Activated naive CD8-positive, alpha-beta T cell treated with anti-CD3 and anti-CD28 coated beads, Interleukin-2, amount 10 ng/mL, durations not matched to agents 7 days and 5 days (primary cell): Measurements from ENCODE around the gene ATF7. TPM values are rescaled to one million over a fixed set of nuclear protein-coding genes. Genes with fewer than 3 reads are reported as not detected.

Experiments used
- ATAC-seq: fragments of 150-1000 bp; cut with Tn5 transposase; one replicate; pipeline ENCODE4 v1.10.0; 2021; ENCODE audit warnings: low read depth, moderate library complexity
- POLR2A ChIA-PET: fragments of 350-600 bp; sonication (Branson Sonifier 250); formaldehyde crosslinking; loops from one replicate; lab custom pipeline; 2021; ENCODE audit warnings: antibody characterized with exemption; lab: Charles Lee
- DNase-seq: peaks from one replicate; pipeline ENCODE4 v3.0.0; 2021
- H3K27ac Mint-ChIP-seq: one replicate; pipeline ENCODE4 v1.8.0; 2022; ENCODE audit warnings: mild to moderate bottlenecking, mixed read lengths
- H3K27me3 Mint-ChIP-seq: one replicate; pipeline ENCODE4 v1.8.0; 2022; ENCODE audit warnings: mild to moderate bottlenecking, moderate library complexity, mixed read lengths
- H3K36me3 Mint-ChIP-seq: one replicate; pipeline ENCODE4 v1.8.0; 2021; ENCODE audit warnings: mild to moderate bottlenecking, mixed read lengths
- H3K4me1 Mint-ChIP-seq: one replicate; pipeline ENCODE4 v1.8.0; 2021; ENCODE audit warnings: mixed read lengths
- H3K4me3 Mint-ChIP-seq: one replicate; pipeline ENCODE4 v1.8.0; 2022; ENCODE audit warnings: mild to moderate bottlenecking, moderate library complexity, mixed read lengths
- H3K9me3 Mint-ChIP-seq: one replicate; pipeline ENCODE4 v1.8.0; 2021; ENCODE audit warnings: mixed read lengths
- total RNA-seq, 2 experiments: library from RNA; stranded (reverse); gene quantifications; one replicate each; pipeline ENCODE4 v1.2.3, GENCODE V29; 2021

Gene ATF7
- 10 to 100 TPM; 30.2 to 33.5 TPM for total RNA-seq

DNA sequence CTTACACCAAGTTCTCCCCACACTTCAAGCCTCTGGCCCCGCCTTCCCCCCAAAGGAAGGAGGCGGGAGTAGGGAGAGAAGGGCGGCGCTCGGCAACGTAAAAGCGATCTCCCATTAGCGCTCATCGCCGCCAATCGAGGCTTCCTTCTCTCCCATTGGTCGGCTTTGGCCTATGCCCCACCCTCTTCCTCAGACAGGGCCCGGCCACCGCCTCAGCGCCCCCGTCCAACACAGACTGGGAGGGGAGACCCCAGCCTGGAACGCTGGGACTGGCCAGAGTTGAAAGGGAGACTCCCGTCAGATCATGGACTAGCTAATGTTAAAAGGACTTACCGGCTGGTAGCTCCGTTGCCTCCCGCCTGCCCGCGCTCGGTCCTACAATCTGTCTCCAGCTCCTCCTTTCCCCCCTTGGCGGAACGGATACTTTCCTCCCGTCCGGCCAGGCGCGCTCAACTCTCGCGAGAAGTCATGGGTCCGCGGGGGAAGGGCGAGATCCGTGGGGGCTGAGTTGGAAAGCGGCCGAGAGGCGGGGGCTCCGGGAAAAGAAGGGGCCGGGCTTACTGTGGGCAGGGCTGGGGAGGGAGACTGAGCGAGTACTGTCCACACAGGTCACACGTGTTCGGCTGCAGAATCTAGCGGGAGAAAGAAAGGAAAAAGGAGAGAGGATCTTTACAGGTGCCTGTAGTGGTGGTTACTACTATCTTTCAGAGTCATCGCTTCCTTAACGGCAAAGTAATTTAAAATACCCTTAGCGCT, at the start of gene ATF7:
Gene ATF7 (minus strand): TSS at position 437 of the 756 bp plus-strand sequence. CDS start 25,382 bp downstream, outside the sequence.
- H3K36me3 Mint-ChIP-seq = no peaks in the 10 kb centered on the region
- no peaks in the 10 kb centered on the region for H3K27me3 Mint-ChIP-seq
- DNase-seq (peak; percentile 99), ATAC-seq (peak; percentile 97)
- H3K4me3 Mint-ChIP-seq = peak within 1 kb of the TSS; percentile 96
- POLR2A ChIA-PET = interaction anchor here (0.6 to 1.8 kb wide), 4 partner anchors 14 to 125 kb away, joined by 3 to 5 read pairs (median 4); partner anchors contain the start of genes ATP5MC2 and TARBP2
- peaks cover 20% of the 10 kb centered on the region for H3K4me1 Mint-ChIP-seq
- no peaks in the 10 kb centered on the region for H3K9me3 Mint-ChIP-seq
- H3K27ac Mint-ChIP-seq = peak within 1 kb of the TSS; percentile 88

DNA sequence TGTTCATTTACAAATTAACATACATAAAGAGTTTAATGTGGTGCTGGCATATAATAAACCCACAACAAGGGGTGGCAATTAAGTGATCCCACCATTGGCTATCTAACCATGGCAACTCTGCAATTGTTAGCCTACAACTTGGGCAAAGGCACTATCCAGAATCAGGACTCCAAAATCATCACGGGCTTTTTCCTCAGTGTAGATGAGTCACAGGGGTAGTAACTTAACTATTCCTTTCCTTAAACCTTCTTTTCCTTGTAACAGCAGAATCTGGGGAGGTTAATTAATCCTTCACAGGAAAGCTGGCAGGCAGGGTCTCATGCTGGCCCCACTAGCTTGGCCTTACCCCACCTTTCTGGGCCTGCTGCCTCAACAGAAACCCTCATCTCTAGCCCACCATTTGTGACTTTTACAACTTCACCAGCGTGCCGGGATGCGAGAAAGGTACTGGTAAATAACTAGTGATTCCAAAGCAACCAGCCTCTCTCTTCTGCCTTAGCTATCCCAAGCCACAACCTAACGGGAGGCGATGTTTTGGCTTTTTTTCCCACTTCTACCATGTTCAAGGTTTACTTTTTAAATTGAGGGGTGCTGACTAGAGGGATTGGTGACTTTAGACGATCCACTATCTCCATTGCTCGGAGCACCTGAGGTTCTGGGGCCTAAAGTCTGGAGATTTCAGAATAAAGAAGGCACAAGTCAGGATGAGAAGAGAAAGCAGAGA, 49.0 kb upstream of the ATF7 start:
- H3K4me1 Mint-ChIP-seq = peaks cover 22% of the 10 kb centered on the region
- H3K36me3 Mint-ChIP-seq = peaks cover 20% of the 10 kb centered on the region
- no peaks in the 10 kb centered on the region for H3K9me3 Mint-ChIP-seq
- peaks cover 28% of the 10 kb centered on the region for H3K27me3 Mint-ChIP-seq
- POLR2A ChIA-PET = interaction anchor here (0.6 to 1.6 kb wide), 12 partner anchors 8 to 324 kb away, joined by 3 to 12 read pairs (median 4); partner anchors contain the start of genes ATF7 and TARBP2
- DNase-seq (no peak), ATAC-seq (no peak)
- peak overlapping the region; percentile 93 for H3K27ac Mint-ChIP-seq
- peak overlapping the region; percentile 90 for H3K4me3 Mint-ChIP-seq

DNA sequence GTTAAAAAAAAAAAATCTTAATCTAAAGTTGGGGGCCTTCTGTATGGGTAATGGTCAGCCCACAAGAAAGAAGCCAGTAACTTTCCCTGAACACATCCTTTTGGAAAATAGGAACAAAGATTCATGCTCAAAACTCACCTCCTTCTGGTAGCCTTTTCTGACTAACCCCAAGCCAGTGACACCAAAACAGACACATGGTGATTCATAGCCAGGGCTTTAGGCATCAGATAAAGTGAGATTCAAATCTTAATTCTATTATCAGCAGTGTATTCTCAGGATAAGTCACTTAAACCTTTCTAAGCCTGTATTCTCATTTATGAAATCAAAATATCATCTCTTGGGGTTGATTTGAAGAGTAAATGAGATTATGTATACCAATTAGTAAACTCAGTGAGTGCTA, 44.8 kb upstream of the ATF7 start:
- POLR2A ChIA-PET = interaction anchor here (0.6 kb wide), 1 partner anchor 24 kb away, joined by 3 read pairs; no protein-coding TSS in a partner anchor
- ATAC-seq (no peak), DNase-seq (no peak)
- Mint-ChIP-seq H3K4me3 (no peak overlapping the region), H3K9me3 (no peaks in the 10 kb centered on the region), H3K4me1 (peaks cover 14% of the 10 kb centered on the region), H3K36me3 (peaks cover 41% of the 10 kb centered on the region), H3K27me3 (no peaks in the 10 kb centered on the region), H3K27ac (no peak overlapping the region)

GRCh38 chr12:53670308-53670707, 44.1 kb upstream of the ATF7 start:
- no peak overlapping the region for H3K4me3 Mint-ChIP-seq
- no peak for DNase-seq
- H3K4me1 Mint-ChIP-seq = peaks cover 14% of the 10 kb centered on the region
- no peaks in the 10 kb centered on the region for H3K9me3 Mint-ChIP-seq
- no peaks in the 10 kb centered on the region for H3K27me3 Mint-ChIP-seq
- ATAC-seq = no peak
- H3K36me3 Mint-ChIP-seq = peaks cover 47% of the 10 kb centered on the region
- no peak overlapping the region for H3K27ac Mint-ChIP-seq
- POLR2A ChIA-PET = interaction anchor here (0.6 kb wide), 1 partner anchor 25 kb away, joined by 3 read pairs; no protein-coding TSS in a partner anchor

GRCh38 chr12:53667080-53667479, 40.9 kb upstream of the ATF7 start:
- no peak for DNase-seq
- peaks cover 5% of the 10 kb centered on the region for H3K4me1 Mint-ChIP-seq
- no peak overlapping the region for H3K4me3 Mint-ChIP-seq
- peaks cover 55% of the 10 kb centered on the region for H3K36me3 Mint-ChIP-seq
- no peaks in the 10 kb centered on the region for H3K9me3 Mint-ChIP-seq
- no peak for ATAC-seq
- H3K27ac Mint-ChIP-seq = no peak overlapping the region
- POLR2A ChIA-PET = interaction anchor here (0.7 to 0.8 kb wide), 2 partner anchors 9 to 33 kb away, joined by 3 to 5 read pairs; partner anchors contain the start of gene ATP5MC2
- H3K27me3 Mint-ChIP-seq = no peaks in the 10 kb centered on the region

DNA sequence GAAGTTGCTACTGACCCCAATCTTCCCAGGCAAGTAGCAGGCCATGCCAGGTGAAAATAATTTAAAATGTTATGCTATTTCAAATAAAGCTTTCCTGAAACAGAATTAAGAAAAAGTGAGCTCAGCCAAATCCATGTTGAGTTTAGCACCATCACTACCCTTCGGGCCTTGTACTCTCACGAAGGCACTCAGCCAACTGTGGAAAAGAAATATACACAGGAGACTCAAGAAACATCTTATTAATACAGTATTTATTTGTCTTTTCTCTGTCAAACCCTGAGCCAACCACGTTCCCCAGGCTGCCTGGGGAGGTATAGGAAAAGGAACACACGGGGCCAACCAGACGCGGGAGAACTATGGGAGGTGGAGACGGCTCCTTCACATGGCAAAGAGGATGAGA, 38.8 kb upstream of the ATF7 start:
- ATAC-seq = no peak
- POLR2A ChIA-PET = no interaction called here
- Mint-ChIP-seq H3K27ac (no peak overlapping the region), H3K4me3 (no peak overlapping the region), H3K9me3 (no peaks in the 10 kb centered on the region), H3K27me3 (no peaks in the 10 kb centered on the region), H3K4me1 (no peaks in the 10 kb centered on the region), H3K36me3 (peaks cover 50% of the 10 kb centered on the region)
- no peak for DNase-seq

DNA sequence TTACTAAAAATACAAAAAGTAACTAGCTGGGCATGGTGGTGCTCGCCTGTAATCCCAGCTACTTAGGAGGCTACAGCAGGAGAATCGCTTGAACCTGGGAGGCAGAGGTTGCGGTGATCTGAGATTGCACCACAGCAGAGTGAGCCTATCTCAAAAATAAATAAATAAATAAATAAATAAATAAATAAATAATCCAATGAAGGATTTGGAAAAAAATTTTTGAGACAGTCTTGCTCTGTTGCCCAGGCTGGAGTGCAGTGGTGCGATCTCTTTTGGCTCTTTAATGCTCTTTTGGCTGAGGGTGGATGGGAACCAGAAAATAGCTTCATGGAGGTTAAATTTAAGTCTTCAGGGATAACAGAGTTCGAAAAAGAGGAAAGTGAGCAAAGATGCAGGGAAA, 38.0 kb upstream of the ATF7 start:
- DNase-seq (no peak), ATAC-seq (no peak)
- Mint-ChIP-seq H3K4me3 (no peak overlapping the region), H3K27ac (no peak overlapping the region), H3K9me3 (no peaks in the 10 kb centered on the region), H3K27me3 (no peaks in the 10 kb centered on the region), H3K36me3 (peaks cover 43% of the 10 kb centered on the region), H3K4me1 (no peaks in the 10 kb centered on the region)
- POLR2A ChIA-PET = interaction anchor here (0.6 kb wide), 1 partner anchor 11 kb away, joined by 3 read pairs; no protein-coding TSS in a partner anchor

DNA sequence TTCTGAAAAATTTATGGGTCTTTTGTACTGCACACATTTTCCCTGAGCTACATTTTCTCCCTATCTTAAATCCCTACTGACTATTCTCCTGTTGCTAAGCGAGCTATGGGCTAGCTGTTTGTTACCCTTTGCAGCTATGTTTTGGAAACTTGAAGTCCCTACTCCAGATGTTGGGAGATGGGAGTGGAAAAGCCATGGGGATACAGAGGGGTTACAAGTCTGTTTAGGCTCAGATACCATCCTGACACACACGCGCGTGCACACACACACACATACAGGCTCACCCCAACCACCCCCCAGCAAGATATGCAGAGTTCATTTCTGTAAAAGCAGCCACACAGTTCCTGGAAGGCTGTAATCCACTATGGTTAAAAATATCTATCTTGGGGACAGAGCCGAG, 33.9 kb upstream of the ATF7 start:
- Mint-ChIP-seq H3K36me3 (peaks cover 23% of the 10 kb centered on the region), H3K27me3 (no peaks in the 10 kb centered on the region), H3K4me1 (no peaks in the 10 kb centered on the region), H3K9me3 (no peaks in the 10 kb centered on the region), H3K27ac (no peak overlapping the region), H3K4me3 (no peak overlapping the region)
- POLR2A ChIA-PET = interaction anchor here (1.3 kb wide), 1 partner anchor 78 kb away, joined by 3 read pairs; no protein-coding TSS in a partner anchor
- ATAC-seq (no peak), DNase-seq (no peak)

DNA sequence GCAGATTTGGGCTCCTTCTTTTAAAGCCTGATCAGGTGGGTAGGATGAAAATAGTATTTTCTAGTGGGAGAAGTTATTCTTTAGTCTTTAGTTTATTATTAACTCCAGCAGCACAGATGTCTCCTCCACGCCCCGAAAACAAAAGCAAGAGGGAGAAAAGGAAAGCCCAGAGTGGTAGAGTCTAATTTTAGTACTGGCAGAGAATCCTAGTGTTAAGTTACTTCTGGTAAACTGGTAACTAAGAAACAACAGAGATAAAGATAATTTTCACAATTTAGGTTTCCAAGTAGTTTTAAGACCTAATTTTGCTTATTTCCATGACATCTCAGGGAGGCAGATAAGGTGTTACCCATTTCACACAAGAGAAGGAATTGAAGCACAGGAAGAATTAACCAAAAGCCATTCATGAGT, 33.4 kb upstream of the ATF7 start:
- H3K4me3 Mint-ChIP-seq = no peak overlapping the region
- DNase-seq (no peak), ATAC-seq (no peak)
- peaks cover 20% of the 10 kb centered on the region for H3K36me3 Mint-ChIP-seq
- no peaks in the 10 kb centered on the region for H3K9me3 Mint-ChIP-seq
- POLR2A ChIA-PET = interaction anchor here (1.3 kb wide), 1 partner anchor 79 kb away, joined by 3 read pairs; no protein-coding TSS in a partner anchor
- H3K27ac Mint-ChIP-seq = no peak overlapping the region
- no peaks in the 10 kb centered on the region for H3K4me1 Mint-ChIP-seq
- H3K27me3 Mint-ChIP-seq = no peaks in the 10 kb centered on the region

- no peaks in the 10 kb centered on the region for H3K9me3 Mint-ChIP-seq
- peaks cover 16% of the 10 kb centered on the region for H3K36me3 Mint-ChIP-seq
- no peaks in the 10 kb centered on the region for H3K27me3 Mint-ChIP-seq
- no peak overlapping the region for H3K27ac Mint-ChIP-seq
- DNase-seq = no peak
- ATAC-seq = no peak
- no peaks in the 10 kb centered on the region for H3K4me1 Mint-ChIP-seq
- no peak overlapping the region for H3K4me3 Mint-ChIP-seq
- POLR2A ChIA-PET = interaction anchor here (1.3 kb wide), 1 partner anchor 79 kb away, joined by 3 read pairs; no protein-coding TSS in a partner anchor
Measured at GRCh38 chr12:53659011-53659551, 32.9 kb upstream of the ATF7 start.

DNA sequence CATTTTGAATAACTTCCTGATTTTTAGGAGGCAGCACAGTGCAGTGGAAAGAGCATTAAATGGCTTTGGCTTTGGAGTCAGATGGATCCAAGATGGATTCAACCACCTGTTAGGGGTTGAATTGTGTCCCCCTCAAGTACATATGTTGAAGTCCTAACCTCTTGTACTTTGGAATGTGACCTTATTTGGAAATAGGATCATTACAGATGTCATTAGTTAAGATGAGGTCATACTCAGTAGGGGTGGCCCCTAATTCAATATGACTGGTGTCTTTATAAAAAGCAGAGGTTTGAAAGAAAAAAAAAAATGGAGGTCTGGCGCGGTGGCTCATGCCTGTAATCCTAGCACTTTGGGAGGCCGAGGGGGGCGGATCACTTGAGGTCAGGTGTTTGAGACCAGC, 30.9 kb upstream of the ATF7 start:
- POLR2A ChIA-PET = no interaction called here
- no peak for ATAC-seq
- no peak for DNase-seq
- peaks cover 4% of the 10 kb centered on the region for H3K36me3 Mint-ChIP-seq
- H3K9me3 Mint-ChIP-seq = no peaks in the 10 kb centered on the region
- H3K4me1 Mint-ChIP-seq = no peaks in the 10 kb centered on the region
- H3K27ac Mint-ChIP-seq = no peak overlapping the region
- no peak overlapping the region for H3K4me3 Mint-ChIP-seq
- no peaks in the 10 kb centered on the region for H3K27me3 Mint-ChIP-seq

DNA sequence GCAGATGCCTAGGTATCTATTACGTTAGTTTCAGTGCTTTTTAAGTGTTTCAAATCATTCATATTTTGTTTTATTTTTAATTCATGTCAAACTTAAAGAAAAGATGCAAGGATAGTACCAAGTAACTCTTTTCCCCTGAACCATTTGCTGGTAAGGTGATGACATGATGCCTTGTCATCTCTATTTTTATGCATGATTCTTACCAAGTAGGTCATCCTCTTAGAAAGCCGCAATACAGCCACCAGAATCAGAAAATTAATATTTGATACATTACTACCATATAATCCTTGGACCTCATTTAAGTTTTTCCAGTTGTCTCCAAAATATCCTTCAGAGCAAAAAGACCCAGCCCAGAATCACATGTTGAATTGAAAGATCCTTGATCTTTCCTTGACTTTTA, 27.4 kb upstream of the ATF7 start:
- Mint-ChIP-seq H3K27me3 (no peaks in the 10 kb centered on the region), H3K4me3 (no peak overlapping the region), H3K27ac (no peak overlapping the region), H3K9me3 (no peaks in the 10 kb centered on the region), H3K4me1 (no peaks in the 10 kb centered on the region), H3K36me3 (peaks cover 2% of the 10 kb centered on the region)
- POLR2A ChIA-PET = no interaction called here
- DNase-seq (no peak), ATAC-seq (no peak)

DNA sequence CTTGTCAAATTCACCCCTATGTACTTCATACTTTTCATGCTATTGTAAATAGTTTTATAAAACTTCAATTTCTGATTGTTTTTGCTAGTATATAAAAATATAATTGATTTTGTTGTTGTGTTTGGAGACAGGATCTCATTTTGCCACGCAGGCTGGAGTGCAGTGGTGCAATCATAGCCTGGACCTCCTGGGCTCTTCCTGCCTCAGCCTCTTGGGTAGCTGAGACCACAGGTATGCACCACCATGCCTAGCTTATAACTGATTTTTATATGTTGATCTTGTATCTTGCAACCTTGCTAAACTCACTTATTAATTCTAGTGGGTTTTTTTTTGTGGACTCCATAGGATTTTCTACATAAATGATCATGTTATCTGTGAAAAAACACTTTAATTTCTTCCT, 26.2 kb upstream of the ATF7 start:
- H3K9me3 Mint-ChIP-seq = no peaks in the 10 kb centered on the region
- H3K36me3 Mint-ChIP-seq = peaks cover 2% of the 10 kb centered on the region

More for the DNA sequence above, 26.2 kb upstream of the ATF7 start:
- H3K4me3 Mint-ChIP-seq = no peak overlapping the region
- no peaks in the 10 kb centered on the region for H3K27me3 Mint-ChIP-seq
- POLR2A ChIA-PET = no interaction called here
- no peak overlapping the region for H3K27ac Mint-ChIP-seq
- no peaks in the 10 kb centered on the region for H3K4me1 Mint-ChIP-seq
- ATAC-seq (no peak), DNase-seq (no peak)
